ENCODE data around the gene MIA.

- TF ChIP-seq, protein P1, sequence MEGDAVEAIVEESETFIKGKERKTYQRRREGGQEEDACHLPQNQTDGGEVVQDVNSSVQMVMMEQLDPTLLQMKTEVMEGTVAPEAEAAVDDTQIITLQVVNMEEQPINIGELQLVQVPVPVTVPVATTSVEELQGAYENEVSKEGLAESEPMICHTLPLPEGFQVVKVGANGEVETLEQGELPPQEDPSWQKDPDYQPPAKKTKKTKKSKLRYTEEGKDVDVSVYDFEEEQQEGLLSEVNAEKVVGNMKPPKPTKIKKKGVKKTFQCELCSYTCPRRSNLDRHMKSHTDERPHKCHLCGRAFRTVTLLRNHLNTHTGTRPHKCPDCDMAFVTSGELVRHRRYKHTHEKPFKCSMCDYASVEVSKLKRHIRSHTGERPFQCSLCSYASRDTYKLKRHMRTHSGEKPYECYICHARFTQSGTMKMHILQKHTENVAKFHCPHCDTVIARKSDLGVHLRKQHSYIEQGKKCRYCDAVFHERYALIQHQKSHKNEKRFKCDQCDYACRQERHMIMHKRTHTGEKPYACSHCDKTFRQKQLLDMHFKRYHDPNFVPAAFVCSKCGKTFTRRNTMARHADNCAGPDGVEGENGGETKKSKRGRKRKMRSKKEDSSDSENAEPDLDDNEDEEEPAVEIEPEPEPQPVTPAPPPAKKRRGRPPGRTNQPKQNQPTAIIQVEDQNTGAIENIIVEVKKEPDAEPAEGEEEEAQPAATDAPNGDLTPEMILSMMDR (IDR thresholded peaks at IDR 0.05): peak; percentile 85
- TF ChIP-seq EZH2 (IDR thresholded peaks at IDR 0.05; ENCODE audit: borderline replicate concordance, insufficient read depth, low read depth, low read length, poor library complexity, severe bottlenecking): no peak
Observed at GRCh38 chr19:40806423-40807146, 31.3 kb downstream of the MIA start.
